LNCAP (cell line): ENCODE measurements around the gene RPH3AL.

Experiments used
- CTCF ChIP-seq: fragments of 450-650 bp; IDR thresholded peaks from 2 replicates; pipeline ENCODE4 v1.5.1; 2017; ENCODE audit warnings: mild to moderate bottlenecking

Gene RPH3AL

GRCh38 chr17:187130-187529, 165.5 kb downstream of the RPH3AL start:
- TF ChIP-seq CTCF = no peak

GRCh38 chr17:185445-186138, 167.0 kb downstream of the RPH3AL start:
- TF ChIP-seq CTCF = no peak

- TF ChIP-seq CTCF = no peak
Observed at GRCh38 chr17:183021-183420, 169.6 kb downstream of the RPH3AL start.

GRCh38 chr17:182050-182751, 170.4 kb downstream of the RPH3AL start:
- TF ChIP-seq CTCF = no peak

- TF ChIP-seq CTCF = no peak
Observed at GRCh38 chr17:181245-182049, 171.2 kb downstream of the RPH3AL start, which contains the start of gene DOC2B. DOC2B (minus strand) TSS chr17:181650; CDS start chr17:181479, 171 bp downstream.

- TF ChIP-seq CTCF = no peak
Observed at GRCh38 chr17:180381-181244, 172.0 kb downstream of the RPH3AL start.
